Heart left ventricle (tissue), 13 donors: ENCODE measurements around the gene TBX2.

Experiments used
- CTCF ChIP-seq, 12 donors: fragments of 200-600 bp; sonication (generic) in 4 of 12; IDR thresholded peaks; one replicate each; pipeline versions ENCODE4 v1.5.0 to v1.8.0; 2018 to 2022; ENCODE audit warnings: antibody characterized with exemption in 12 of 12, mild to moderate bottlenecking in 5 of 12
- POLR2A ChIP-seq, 2 donors: fragments of 450-650 bp; IDR thresholded peaks; one replicate each; pipeline ENCODE4 v1.6.1; 2017; ENCODE audit warnings: antibody characterized with exemption in 2 of 2, mild to moderate bottlenecking in 2 of 2, moderate library complexity in 2 of 2
- donor health status: ischemic (EF 13 %, LVEDD 7.1; RV severe dilation, severe dysfunction).
- donor health status: DM: no; HTN: yes; CAD: no.
- donor health status: DM: no; HTN: no; CAD: no.
- donor health status: ischemic (EF 25% LVEDD 6.9; RV normal size, moderate dysfunction).
- donor health status: ischemic (EF 25% LVEDD 5.7; RV mildly dilated, moderate dysfunction).
- donor health status: ischemic (EF 35%, LVEDD 5.7; RV mildly dilated, moderate dysfunction).
- donor health status: nonischemic (EF 11% LVEDD 7.7; RV severe dilation, severe dysfunction).
- donor health status: DM: yes; HTN: yes; CAD: no.
- donor health status: PGD.
- donor health status: ischemic (EF 29% LVEDD 5.4; RV normal size, mild dysfunction).
- donor health status: nonischemic (EF 23%, LVEDD 6.1; RV moderate dilation, normal function).

GRCh38 chr17:61396586-61397085 lies 3.0 kb upstream of the TBX2 start:
- TF ChIP-seq POLR2A (IDR thresholded peaks at IDR 0.05) = no peak
- no peak for TF ChIP-seq CTCF (IDR thresholded peaks at IDR 0.05)
